GM11168 (cell line): ENCODE measurements around the gene R3HDM2.
"Not testable (repeated sequence)": the region's sequence is repeated elsewhere in the genome, so short reads cannot be mapped to it uniquely, and the experiment has no call there.

Experiments
- in situ Hi-C: fragments of 300-500 bp; cut with MboI; formaldehyde crosslinking; loops from one replicate; pipeline ENCODE4 v1.12.0; 2022; ENCODE audit warnings: low sequenced_read_pairs; ENCODE audit not compliant: unreplicated experiment

R3HDM2 gene

GRCh38 chr12:57386187-57386720 is 44.6 kb downstream of the R3HDM2 start:
- in situ Hi-C loops: no loop called here

- in situ Hi-C loops: no loop called here
Observed at GRCh38 chr12:57385586-57385985, 45.3 kb downstream of the R3HDM2 start.

DNA sequence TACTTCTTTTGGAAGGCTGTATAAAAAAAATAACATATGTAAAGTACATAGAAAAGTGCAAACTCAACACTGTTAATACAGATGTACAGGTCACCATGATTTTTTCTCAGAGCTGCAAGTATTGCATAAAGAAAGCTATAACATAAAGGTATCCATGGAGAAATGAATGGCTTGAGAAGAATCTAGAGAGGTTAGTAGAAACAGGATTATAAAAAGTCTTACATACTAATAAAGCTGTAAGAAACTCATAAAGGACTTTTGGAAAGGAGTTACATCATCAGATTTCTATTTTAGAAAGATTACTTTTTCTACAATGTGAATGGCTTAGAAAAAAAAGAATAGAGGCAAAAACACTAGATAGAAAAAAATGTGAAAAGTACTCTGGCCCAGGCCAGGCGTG is 46.4 kb downstream of the R3HDM2 start:
- in situ Hi-C loops: no loop called here

- in situ Hi-C loops: no loop called here
Observed at GRCh38 chr12:57381693-57382220, 49.1 kb downstream of the R3HDM2 start.

GRCh38 chr12:57380300-57380699 is 50.5 kb downstream of the R3HDM2 start:
- in situ Hi-C loops: no loop called here

GRCh38 chr12:57377103-57377840 is 53.6 kb downstream of the R3HDM2 start:
- in situ Hi-C loops: no loop called here

DNA sequence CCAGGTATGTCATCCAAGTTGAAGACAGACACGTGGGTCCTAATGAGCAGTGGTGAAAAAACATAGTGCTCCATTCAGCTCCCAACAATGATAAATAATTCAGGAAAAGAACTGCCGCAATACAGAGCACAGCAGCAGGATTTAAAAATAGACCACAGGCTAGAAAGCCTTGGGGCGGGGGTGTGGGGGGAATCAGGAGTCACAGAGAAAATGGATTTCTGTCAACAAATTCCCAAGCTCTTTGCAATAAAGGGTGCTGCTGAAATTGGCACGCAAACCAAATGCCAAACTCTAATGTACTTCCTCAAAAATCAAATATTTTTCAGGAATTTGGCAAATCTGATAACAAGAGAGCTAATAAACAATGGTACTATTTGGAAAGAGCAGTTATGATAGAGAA is 58.6 kb downstream of the R3HDM2 start:
- in situ Hi-C loops: no loop called here

DNA sequence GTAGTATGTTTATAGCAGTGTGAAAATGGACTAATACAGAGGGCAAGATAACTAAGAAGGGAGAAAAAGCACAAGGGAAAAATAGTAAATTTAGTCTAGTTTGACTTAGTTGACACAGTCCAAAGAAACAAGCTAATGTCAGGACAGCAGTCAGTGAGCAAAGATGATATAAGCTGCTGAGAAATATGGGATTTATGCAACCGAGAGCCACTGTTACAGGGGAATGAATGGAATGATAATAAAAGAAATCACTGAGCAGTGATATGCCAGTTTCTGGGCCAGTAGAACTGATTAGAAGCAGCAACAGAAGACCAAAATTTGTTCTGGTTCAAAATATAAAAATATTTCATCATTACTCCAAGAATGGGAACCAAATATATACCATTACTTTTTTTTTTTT is 60.1 kb downstream of the R3HDM2 start:
- in situ Hi-C loops: no loop called here

GRCh38 chr12:57370072-57370471 is 60.8 kb downstream of the R3HDM2 start:
- in situ Hi-C loops: no loop called here

GRCh38 chr12:57369202-57369601 is 61.6 kb downstream of the R3HDM2 start:
- in situ Hi-C loops: no loop called here

DNA sequence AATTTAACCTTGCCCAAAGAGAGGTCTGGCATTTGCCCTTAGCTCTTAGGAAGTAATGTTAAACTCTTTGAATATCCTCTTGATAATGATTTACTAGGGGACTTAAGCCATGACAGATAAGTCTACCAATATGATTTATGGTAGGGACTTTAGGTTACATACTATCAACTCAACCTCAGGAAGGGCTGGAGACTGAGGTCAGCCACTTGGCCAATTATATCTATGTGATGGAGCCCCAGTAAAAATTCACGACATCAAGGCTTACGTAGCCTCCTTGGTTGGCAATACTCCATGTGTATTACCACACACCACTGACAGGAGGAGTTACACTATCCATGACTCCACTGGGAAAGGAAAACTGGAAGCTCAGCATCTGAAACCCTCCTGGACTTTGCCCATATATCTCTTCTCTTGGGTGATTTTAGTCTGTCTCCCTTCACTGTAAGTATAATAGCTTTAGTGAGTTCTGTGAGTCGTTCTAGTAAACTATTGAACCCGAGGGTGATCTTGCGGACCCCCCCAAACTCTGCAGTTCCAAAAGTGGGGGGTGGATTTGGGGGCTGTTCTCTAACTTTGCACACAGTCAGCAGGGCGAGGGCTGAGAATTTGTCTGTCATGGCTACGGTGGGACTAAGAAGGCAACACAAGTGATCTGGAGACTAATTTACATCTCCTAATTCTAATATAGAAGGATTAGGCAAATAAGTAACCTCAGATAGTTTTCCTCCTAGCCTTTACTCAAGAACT is 62.3 kb downstream of the R3HDM2 start:
- in situ Hi-C loops: no loop called here

- in situ Hi-C loops: no loop called here
Observed at GRCh38 chr12:57367121-57367520, 63.7 kb downstream of the R3HDM2 start.

GRCh38 chr12:57366315-57366714 is 64.5 kb downstream of the R3HDM2 start:
- in situ Hi-C loops: no loop called here

DNA sequence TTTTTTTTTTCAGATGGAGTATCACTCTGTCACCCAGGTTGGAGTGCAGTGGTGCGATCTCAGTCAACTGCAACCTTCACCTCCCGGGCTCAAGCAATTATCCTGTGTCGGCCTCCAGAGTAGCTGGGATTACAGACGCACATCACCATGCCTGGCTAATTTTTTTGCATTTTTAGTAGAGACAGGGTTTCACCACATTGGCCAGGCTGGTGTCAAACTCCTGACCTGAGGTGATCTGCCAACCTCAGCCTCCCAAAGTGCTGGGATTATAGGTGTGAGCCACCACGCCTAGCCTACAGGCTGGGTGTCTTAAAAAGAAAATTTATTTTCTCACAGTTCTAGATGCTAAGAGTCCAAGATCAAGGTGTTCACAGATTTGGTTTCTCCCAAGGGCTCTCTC is 66.7 kb downstream of the R3HDM2 start:
- in situ Hi-C loops: not testable (repeated sequence)

DNA sequence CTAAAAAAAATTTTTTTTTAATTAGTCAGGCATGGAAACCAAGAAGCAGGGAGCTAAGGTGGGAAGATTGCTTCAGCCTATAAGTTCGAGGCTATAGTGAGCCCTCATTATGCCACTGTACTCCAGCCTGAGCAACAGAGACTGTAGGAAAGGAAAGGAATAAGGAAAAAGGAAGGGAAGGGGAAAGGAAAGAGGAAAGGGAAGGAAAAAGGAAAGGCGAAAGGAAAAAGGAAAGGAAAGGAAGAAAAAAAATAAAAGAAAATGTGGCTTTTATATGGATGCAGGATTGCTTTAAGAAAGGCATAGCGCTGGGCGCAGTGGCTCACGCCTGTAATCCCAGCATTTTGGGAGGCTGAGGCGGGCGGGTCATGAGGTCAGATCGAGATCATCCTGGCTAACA is 70.4 kb downstream of the R3HDM2 start:
- in situ Hi-C loops: no loop called here

DNA sequence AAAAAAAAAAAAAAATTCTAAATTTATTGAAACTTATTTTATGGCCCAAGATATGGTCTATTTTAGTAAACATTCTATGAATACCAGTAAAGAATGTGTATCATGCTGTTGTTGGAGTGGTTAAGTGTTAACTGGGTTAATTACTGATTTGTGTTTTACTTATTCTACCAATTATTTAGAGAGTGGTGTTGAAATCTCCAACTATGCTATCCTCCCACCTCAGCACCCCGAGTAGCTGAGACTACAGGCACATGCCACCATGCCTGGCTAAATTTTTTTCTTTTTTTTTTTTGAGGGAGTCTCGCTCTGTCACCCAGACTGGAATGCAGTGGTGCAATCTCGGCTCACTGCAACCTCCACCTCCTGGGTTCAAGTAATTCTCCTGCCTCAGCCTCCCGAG is 72.2 kb downstream of the R3HDM2 start:
- in situ Hi-C loops: no loop called here

GRCh38 chr12:57355734-57356133 is 75.1 kb downstream of the R3HDM2 start:
- in situ Hi-C loops: no loop called here

- in situ Hi-C loops: no loop called here
Observed at GRCh38 chr12:57352166-57352565, 78.7 kb downstream of the R3HDM2 start.

DNA sequence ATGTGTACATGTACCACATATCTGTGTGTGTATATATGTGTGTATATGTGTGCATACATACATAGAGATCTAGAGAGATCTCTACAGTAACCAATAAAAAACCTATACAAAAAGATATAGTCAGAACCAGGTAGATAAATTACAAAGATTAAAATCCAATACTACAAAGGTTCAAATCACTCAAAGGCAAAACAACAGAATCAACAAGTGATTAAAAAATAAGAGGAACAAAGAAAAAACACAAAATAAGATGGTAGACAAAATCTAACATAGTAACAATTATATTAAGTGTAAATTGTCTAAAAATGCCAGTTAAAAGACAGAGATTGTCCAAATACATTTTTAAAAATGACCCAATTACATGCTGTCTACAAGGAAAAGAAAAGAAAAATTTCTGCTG is 83.6 kb downstream of the R3HDM2 start:
- in situ Hi-C loops: no loop called here

GRCh38 chr12:57343703-57344378 is 87.0 kb downstream of the R3HDM2 start:
- in situ Hi-C loops: no loop called here

DNA sequence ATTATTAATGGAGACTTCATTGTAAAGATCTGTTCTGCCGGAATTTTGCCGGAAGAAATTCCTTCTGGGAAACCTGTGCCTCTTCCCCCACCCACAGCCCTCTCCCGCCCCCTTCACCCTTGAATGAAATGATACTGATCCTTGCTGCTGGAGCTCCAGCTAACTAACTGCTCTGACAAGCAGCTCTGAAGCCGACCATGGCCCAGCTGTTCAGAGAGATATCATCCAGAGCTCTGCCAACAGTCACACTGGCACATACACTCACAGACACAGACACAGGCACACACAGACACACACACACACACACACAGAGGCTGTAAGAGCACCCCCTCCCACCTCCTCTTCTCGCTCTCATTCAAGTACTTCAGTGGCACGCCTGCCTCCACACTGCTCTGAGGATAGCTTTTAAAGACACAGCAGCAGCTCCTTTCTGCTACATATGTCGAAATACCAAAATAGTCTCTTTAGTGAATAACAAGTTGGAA is 88.6 kb downstream of the R3HDM2 start:
- in situ Hi-C loops: no loop called here
